Measurements from ENCODE around the gene FGF1. TPM values are rescaled to one million over a fixed set of nuclear protein-coding genes. Genes with fewer than 3 reads are reported as not detected.

FGF1 gene
- total RNA-seq, 1 experiment from 2014 or later = not detected

- DNase-seq (ENCODE audit: extremely low read depth, low read depth) = peak; percentile 64
These were observed 41.1 kb downstream of the FGF1 start for GRCh38 chr5:142644640-142645361.

- no peak for DNase-seq (ENCODE audit: extremely low read depth, low read depth)
These were observed 41.8 kb downstream of the FGF1 start for GRCh38 chr5:142644127-142644526.

- no peak for DNase-seq (ENCODE audit: extremely low read depth, low read depth)
These were observed 42.3 kb downstream of the FGF1 start for GRCh38 chr5:142643634-142644033.

- no peak for DNase-seq (ENCODE audit: extremely low read depth, low read depth)
These were observed 43.5 kb downstream of the FGF1 start for GRCh38 chr5:142642427-142642826.

- no peak for DNase-seq (ENCODE audit: extremely low read depth, low read depth)
These were observed 44.2 kb downstream of the FGF1 start for GRCh38 chr5:142641711-142642110.

GRCh38 chr5:142640316-142641005 is 45.4 kb downstream of the FGF1 start:
- DNase-seq (ENCODE audit: extremely low read depth, low read depth) = no peak

- DNase-seq (ENCODE audit: extremely low read depth, low read depth) = no peak
These were observed 46.4 kb downstream of the FGF1 start for GRCh38 chr5:142639455-142639854.

GRCh38 chr5:142637871-142638270 is 48.0 kb downstream of the FGF1 start:
- DNase-seq (ENCODE audit: extremely low read depth, low read depth) = no peak

- no peak for DNase-seq (ENCODE audit: extremely low read depth, low read depth)
These were observed 49.1 kb downstream of the FGF1 start for GRCh38 chr5:142636698-142637324.

- no peak for DNase-seq (ENCODE audit: extremely low read depth, low read depth)
These were observed 49.8 kb downstream of the FGF1 start for GRCh38 chr5:142636093-142636492.

GRCh38 chr5:142634216-142635011 is 51.5 kb downstream of the FGF1 start:
- no peak for DNase-seq (ENCODE audit: extremely low read depth, low read depth)

- no peak for DNase-seq (ENCODE audit: extremely low read depth, low read depth)
These were observed 54.9 kb downstream of the FGF1 start for GRCh38 chr5:142630927-142631539.

GRCh38 chr5:142627383-142628217 is 58.3 kb downstream of the FGF1 start:
- no peak for DNase-seq (ENCODE audit: extremely low read depth, low read depth)

- no peak for DNase-seq (ENCODE audit: extremely low read depth, low read depth)
These were observed 59.1 kb downstream of the FGF1 start for GRCh38 chr5:142626786-142627185.

GRCh38 chr5:142626099-142626498 is 59.8 kb downstream of the FGF1 start:
- no peak for DNase-seq (ENCODE audit: extremely low read depth, low read depth)

- DNase-seq (ENCODE audit: extremely low read depth, low read depth) = no peak
These were observed 64.7 kb downstream of the FGF1 start for GRCh38 chr5:142621227-142621626.

- DNase-seq (ENCODE audit: extremely low read depth, low read depth) = no peak
These were observed 66.1 kb downstream of the FGF1 start for GRCh38 chr5:142619815-142620214.

- DNase-seq (ENCODE audit: extremely low read depth, low read depth) = no peak
These were observed 67.8 kb downstream of the FGF1 start for GRCh38 chr5:142618130-142618523.

- no peak for DNase-seq (ENCODE audit: extremely low read depth, low read depth)
These were observed 68.3 kb downstream of the FGF1 start for GRCh38 chr5:142617416-142618129.
